ENCODE results near the gene HNRNPUL2.

Gene HNRNPUL2

DNA sequence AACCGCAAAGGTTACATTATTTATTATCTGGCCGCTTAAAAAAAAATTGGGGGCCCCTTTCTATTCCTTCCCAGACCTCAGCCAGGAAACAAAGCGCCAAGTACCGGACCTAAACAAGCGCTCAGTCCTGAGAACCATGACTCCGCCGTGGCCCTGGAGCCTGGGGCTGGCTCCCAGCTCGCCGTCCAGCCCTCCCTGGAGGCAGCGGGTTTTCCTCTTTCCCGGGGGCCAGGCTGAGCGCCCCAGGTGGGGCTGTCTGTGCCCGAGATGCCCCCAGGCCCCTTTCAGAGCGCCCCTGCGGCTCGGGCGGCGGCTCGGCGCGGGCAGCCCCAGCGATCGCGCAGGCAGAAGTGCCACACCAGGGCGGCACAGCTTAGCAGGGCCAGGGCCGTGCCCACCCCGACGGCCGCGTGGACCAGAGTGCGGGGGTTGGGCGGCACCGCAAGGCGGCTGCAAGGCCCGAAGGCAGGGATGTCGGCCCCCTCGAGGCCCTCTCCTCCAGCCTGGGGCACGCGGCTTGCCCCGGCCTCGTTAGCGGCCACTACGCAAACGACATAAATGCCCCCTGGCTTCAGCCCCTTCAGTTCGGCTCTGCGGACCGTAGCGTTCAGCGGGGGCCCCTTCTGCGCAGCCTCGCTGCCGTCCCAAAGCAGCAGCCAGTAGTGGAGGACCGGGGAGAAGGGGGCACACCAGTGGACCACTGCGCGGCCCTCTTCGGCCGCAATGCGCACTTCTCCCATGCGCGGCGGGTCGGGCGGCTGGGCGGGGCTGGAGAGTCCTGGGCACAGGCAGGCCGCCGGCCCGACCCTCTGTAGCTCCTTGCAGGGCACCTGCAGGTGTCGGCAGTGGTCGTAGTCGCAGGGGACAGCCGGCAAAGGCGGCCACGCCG is 39.5 kb downstream of the HNRNPUL2 start:
- DNase-seq (ENCODE audit: low read depth) = peak; percentile 1
- TF ChIP-seq MAX (IDR thresholded peaks at IDR 0.05; ENCODE audit: low read depth, low read length) (no peak), MYC (IDR thresholded peaks at IDR 0.05; ENCODE audit: low read depth, low read length) (no peak), POLR2A (IDR thresholded peaks at IDR 0.05; ENCODE audit: extremely low read depth, insufficient read length) (no peak)
- TF ChIP-seq, protein P1, sequence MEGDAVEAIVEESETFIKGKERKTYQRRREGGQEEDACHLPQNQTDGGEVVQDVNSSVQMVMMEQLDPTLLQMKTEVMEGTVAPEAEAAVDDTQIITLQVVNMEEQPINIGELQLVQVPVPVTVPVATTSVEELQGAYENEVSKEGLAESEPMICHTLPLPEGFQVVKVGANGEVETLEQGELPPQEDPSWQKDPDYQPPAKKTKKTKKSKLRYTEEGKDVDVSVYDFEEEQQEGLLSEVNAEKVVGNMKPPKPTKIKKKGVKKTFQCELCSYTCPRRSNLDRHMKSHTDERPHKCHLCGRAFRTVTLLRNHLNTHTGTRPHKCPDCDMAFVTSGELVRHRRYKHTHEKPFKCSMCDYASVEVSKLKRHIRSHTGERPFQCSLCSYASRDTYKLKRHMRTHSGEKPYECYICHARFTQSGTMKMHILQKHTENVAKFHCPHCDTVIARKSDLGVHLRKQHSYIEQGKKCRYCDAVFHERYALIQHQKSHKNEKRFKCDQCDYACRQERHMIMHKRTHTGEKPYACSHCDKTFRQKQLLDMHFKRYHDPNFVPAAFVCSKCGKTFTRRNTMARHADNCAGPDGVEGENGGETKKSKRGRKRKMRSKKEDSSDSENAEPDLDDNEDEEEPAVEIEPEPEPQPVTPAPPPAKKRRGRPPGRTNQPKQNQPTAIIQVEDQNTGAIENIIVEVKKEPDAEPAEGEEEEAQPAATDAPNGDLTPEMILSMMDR (IDR thresholded peaks at IDR 0.05; ENCODE audit: low read depth, low read length) = no peak
- no peak overlapping the region for H3K4me3 ChIP-seq (ENCODE audit: low read depth, low read length)

- DNase-seq (ENCODE audit: low read depth) = peak; percentile 1
- TF ChIP-seq POLR2A (IDR thresholded peaks at IDR 0.05; ENCODE audit: extremely low read depth, insufficient read length) (no peak), MAX (IDR thresholded peaks at IDR 0.05; ENCODE audit: low read depth, low read length) (no peak), MYC (IDR thresholded peaks at IDR 0.05; ENCODE audit: low read depth, low read length) (no peak)
- TF ChIP-seq, protein P1 (IDR thresholded peaks at IDR 0.05; ENCODE audit: low read depth, low read length) = no peak
- H3K4me3 ChIP-seq (ENCODE audit: low read depth, low read length) = no peak overlapping the region
Measured at GRCh38 chr11:62682518-62682917, 44.7 kb downstream of the HNRNPUL2 start.

DNA sequence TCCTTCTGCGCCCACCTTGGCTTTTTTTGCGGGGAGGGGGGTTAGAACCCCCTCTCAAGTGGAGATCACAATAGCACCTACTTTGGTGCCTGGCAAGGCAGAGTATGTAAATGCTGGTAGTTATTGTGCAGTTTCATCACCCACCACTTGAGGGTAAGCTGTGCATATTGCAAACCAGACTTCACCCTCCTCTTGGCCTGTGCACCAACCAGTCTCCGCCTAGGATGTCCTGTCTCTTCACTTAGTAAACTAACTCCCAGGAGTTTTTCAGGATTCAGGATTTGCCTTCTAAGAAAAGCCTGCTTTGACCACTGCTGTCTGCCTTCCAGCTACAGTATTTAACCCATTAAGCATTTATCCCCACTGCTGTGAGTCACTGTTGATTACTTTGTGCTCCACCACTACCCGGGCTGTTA is 46.4 kb downstream of the HNRNPUL2 start:
- no peak overlapping the region for H3K4me3 ChIP-seq (ENCODE audit: low read depth, low read length)
- TF ChIP-seq MYC (IDR thresholded peaks at IDR 0.05; ENCODE audit: low read depth, low read length) = no peak
- no peak for TF ChIP-seq POLR2A (IDR thresholded peaks at IDR 0.05; ENCODE audit: extremely low read depth, insufficient read length)
- no peak for TF ChIP-seq MAX (IDR thresholded peaks at IDR 0.05; ENCODE audit: low read depth, low read length)
- TF ChIP-seq, protein P1 (IDR thresholded peaks at IDR 0.05; ENCODE audit: low read depth, low read length) = peak; percentile 49
- DNase-seq (ENCODE audit: low read depth) = peak; percentile 88

DNA sequence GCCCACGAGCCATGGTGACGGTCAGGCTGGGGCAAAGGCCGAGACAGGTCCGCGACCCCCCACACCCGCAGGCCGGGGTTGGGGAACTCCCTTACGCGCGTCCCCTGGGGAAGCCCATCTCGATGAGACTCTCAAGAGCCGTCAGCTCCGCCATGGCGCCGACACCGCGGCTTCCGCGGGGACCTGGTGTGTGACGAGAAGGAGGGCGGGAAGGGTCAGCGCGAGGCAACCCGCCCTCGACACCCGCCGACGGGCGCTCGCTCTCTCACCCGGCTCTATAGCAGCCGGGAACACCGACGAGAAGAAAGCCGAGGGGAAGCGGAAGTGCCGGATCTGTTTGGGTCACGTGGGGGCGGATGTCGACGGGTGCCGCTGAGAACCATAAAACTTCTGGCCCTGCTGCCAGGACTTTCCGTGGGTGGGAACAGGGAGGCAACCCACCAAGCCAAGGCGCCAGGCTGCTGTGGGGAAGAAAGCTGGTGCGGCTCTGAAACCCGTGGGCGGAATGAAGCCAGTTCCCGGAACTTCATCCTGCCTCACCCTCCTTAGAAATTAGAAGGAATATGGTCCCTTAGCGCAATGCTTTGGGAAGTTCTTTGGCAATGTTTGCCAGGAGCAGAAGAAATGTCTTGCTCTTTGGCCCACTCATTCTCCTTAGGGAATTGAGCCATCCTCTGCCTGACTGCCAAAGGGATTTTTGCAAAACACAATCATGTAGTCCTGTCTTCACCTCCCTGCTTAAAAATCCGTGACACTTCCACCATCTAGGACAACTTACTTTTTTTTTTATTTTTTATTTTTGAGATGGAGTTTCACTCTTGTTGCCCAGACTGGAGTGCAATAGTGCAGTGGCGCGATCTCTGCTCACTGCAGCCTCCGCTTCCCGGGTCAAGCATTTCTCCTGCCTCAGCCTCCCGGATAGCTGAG is 48.2 kb downstream of the HNRNPUL2 start, which contains the start of gene UBXN1:
TSS of gene UBXN1 (minus strand) at position 304 of the 927 bp plus-strand sequence. CDS start at position 154, 150 bp downstream.
- peak; percentile 96 for DNase-seq (ENCODE audit: low read depth)
- H3K4me3 ChIP-seq (ENCODE audit: low read depth, low read length) = peak within 1 kb of the TSS; percentile 89
- TF ChIP-seq MAX (IDR thresholded peaks at IDR 0.05; ENCODE audit: low read depth, low read length) = peak; percentile 97
- TF ChIP-seq POLR2A (IDR thresholded peaks at IDR 0.05; ENCODE audit: extremely low read depth, insufficient read length) = peak; percentile 76
- peak; percentile 71 for TF ChIP-seq MYC (IDR thresholded peaks at IDR 0.05; ENCODE audit: low read depth, low read length)
- TF ChIP-seq, protein P1 (IDR thresholded peaks at IDR 0.05; ENCODE audit: low read depth, low read length) = no peak

GRCh38 chr11:62678433-62678769 is 48.9 kb downstream of the HNRNPUL2 start:
- peak overlapping the region; percentile 89 for H3K4me3 ChIP-seq (ENCODE audit: low read depth, low read length)
- no peak for DNase-seq (ENCODE audit: low read depth)
- TF ChIP-seq MYC (IDR thresholded peaks at IDR 0.05; ENCODE audit: low read depth, low read length) (no peak), POLR2A (IDR thresholded peaks at IDR 0.05; ENCODE audit: extremely low read depth, insufficient read length) (no peak), MAX (IDR thresholded peaks at IDR 0.05; ENCODE audit: low read depth, low read length) (no peak)
- TF ChIP-seq, protein P1 (IDR thresholded peaks at IDR 0.05; ENCODE audit: low read depth, low read length) = no peak

All from NB4 (cell line).